NCI-H2227 treated with DMSO at 0.1 percent for 48 hours (cell line): ENCODE measurements around the gene SLC46A1.

Experiments used
- DNase-seq: peaks from one replicate; lab custom pipeline; 2025; lab: John Stamatoyannopoulos, UW

Gene SLC46A1

GRCh38 chr17:28404007-28404406 is 2.0 kb downstream of the SLC46A1 start:
- DNase-seq: no peak

GRCh38 chr17:28402844-28403243 is 3.2 kb downstream of the SLC46A1 start:
- no peak for DNase-seq

DNA sequence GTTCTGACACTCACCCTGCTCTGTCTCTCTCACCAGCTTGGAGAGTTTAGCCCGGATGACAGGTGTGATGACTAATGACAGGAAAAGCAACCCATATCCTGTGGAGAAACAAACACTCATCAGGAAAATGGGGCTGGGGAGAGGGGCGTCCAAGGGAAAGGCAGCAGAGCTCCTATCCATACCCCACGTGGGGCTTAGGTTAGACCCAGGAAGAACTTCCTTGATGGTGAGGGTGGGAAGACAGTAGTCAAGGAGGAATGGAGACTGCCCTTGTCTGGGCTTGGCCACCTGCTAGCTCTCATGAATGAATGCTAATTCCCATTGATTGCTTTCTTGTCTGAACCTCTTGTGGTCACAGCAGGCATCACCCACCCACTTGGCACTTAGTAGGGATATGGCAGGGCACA is 3.8 kb downstream of the SLC46A1 start:
- DNase-seq: no peak

DNA sequence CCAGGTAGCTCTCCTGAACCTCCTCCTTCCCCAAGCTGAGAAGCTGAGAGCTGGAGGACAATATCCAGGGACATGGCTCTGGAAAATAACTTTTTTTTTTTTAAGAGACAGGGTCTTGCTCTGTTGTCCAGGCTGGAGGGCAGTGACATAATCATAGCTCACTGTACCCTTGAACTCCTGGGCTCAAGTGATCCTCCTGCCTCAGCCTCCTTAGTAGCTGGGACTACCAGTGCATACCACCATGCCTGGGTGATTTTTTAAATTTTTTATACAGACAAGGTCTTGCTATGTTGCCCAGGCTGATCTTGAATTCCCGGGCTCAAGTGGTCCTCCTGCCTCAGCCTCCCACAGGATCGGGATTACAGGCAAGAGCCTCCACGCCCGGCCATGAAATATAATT is 6.2 kb downstream of the SLC46A1 start:
- DNase-seq: no peak

GRCh38 chr17:28398280-28398981 is 7.6 kb downstream of the SLC46A1 start:
- DNase-seq: no peak

GRCh38 chr17:28397687-28398279 is 8.2 kb downstream of the SLC46A1 start:
- no peak for DNase-seq

GRCh38 chr17:28397275-28397674 is 8.7 kb downstream of the SLC46A1 start:
- no peak for DNase-seq

- no peak for DNase-seq
Observed at GRCh38 chr17:28396635-28397239, 9.3 kb downstream of the SLC46A1 start.

DNA sequence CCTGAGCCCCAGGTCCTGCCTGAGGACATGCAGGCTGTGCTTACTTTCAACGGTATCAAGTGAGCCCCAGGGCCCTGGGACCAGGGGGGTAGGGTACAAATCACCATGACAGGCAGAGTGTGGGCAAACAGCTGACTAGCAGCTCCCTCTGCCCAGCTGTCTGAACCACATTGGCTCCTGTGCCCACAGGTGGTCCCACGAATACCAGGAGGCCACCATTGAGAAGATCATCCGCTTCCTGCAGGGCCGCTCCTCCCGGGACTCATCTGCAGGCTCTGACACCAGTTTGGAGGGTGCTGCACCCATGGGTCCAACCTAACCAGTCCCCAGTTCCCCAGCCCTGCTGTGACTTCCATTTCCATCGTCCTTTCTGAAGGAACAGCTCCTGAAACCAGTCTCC is 10.0 kb downstream of the SLC46A1 start:
- no peak for DNase-seq

DNA sequence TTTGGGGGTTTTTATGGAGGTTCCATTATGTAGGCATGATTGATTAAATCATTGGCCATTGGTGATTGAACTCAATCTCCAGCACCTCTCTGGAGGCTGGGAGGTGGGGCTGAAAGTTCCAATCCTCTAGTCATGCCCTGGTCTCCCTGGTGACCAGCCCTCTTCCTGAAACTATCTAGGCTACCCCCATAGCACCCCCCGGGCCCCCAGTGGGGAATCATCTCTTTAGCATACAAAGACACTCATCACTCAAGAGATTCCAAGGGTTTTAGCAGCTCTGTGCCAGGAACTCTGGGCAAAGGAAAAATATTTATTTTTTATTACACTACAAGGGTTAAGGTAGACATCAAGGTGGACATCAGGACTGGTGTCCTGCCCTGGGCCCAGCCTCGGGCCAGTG is 10.6 kb downstream of the SLC46A1 start:
- DNase-seq: no peak

DNA sequence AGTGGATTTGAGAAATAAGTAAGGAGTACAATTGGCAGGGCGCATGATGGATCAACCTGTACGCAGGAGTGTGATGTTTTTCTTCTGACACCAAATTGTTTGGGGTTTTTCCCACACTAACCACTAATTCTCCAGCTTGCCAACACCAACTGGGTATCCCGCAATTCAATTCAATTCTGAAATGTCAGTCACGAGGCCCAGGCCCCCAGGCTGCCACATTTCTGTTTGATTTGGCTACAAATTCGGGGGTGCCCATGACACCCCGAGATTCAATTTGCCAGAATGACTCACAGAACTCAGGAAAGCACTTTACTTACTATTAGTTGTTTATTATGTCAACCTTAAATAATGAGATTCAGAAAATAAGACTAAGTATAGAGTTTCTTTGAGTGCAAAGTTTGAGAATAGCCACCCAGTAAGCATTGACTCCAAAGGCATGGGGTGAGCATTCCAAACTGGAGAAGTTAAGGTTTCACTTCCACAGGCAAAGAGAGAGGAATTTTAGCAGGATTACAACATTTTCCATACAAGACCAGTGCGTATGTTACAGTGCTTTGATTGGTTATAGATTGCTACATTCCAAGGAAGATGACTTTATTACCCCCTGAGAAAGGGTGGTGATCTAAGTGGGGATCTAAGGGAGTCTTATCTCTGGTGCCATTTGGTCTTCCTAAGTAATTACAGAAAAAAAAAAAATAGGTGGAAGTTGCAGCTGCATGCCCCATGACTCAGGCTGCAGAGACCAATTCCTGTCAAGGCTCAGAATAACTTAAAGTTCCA is 11.5 kb downstream of the SLC46A1 start:
- DNase-seq: no peak

GRCh38 chr17:28392491-28392890 is 13.5 kb downstream of the SLC46A1 start:
- DNase-seq: no peak

GRCh38 chr17:28391401-28391800 is 14.6 kb downstream of the SLC46A1 start:
- DNase-seq: no peak

GRCh38 chr17:28390984-28391383 is 15.0 kb downstream of the SLC46A1 start:
- no peak for DNase-seq

GRCh38 chr17:28390563-28390962 is 15.4 kb downstream of the SLC46A1 start:
- no peak for DNase-seq

DNA sequence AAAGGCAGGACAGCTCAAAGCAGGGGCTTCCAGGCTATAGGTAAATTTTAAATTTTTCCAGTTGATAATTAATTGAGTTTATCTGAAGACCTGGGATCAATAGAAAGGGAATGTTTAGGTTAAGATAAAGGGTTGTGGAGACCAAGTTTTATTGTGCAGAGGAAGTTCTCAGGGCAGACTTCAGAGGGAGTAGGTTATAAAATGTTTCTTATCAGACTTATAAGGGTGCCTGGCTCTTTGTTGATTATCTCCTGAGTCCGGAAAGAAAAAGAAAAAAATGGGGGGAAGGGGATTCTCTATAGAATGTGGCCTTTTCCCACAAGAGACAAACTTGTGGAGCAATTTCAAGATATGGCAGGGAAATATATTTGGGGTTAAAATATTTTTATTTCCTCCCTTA is 15.9 kb downstream of the SLC46A1 start:
- no peak for DNase-seq

GRCh38 chr17:28388106-28388505 is 17.9 kb downstream of the SLC46A1 start:
- DNase-seq: no peak

GRCh38 chr17:28386391-28386790 is 19.6 kb downstream of the SLC46A1 start:
- no peak for DNase-seq

GRCh38 chr17:28385406-28385805 is 20.6 kb downstream of the SLC46A1 start:
- DNase-seq: no peak

DNA sequence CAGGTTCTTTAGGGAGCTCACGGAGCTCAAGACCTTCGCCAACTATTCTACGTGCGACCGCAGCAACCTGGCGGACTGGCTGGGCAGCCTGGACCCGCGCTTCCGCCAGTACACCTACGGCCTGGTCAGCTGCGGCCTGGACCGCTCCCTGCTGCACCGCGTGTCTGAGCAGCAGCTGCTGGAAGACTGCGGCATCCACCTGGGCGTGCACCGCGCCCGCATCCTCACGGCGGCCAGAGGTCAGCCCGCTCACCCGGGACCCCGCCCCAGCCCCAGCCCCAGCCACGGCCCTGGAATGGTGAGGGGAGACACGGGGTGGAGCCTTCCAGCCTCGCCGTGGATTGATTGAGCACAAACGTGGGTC is 21.0 kb downstream of the SLC46A1 start:
- DNase-seq: no peak

DNA sequence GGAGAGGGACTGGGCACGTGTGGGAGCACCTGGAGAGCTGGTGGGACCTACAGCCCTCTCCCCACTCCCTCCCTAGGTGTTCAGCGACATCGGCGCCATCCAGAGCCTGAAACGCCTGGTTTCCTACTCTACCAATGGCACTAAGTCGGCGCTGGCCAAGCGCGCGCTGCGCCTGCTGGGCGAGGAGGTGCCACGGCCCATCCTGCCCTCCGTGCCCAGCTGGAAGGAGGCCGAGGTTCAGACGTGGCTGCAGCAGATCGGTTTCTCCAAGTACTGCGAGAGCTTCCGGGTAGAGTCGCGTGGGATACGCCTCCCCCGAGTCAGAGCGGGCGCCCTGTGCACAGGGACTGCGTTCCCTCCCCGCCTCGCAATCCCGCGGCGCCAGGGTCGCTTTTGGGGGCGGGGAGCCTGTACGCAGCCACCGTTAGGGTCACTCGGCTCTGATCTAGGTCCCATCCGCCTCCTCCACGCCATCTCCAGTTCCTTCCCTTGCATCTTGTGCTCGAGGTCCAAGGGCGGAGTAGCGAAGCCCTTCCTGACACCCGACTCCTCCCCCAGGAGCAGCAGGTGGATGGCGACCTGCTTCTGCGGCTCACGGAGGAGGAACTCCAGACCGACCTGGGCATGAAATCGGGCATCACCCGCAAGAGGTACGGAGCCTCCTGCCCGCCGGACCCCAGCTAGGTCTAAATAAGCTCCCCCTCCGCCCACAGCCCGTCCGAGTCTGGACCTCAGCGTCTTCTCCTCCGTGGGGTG is 21.6 kb downstream of the SLC46A1 start:
- DNase-seq: no peak

GRCh38 chr17:28381141-28381825 is 24.7 kb downstream of the SLC46A1 start:
- DNase-seq: no peak
